ENCODE measurements around the gene SNRK.

DNA sequence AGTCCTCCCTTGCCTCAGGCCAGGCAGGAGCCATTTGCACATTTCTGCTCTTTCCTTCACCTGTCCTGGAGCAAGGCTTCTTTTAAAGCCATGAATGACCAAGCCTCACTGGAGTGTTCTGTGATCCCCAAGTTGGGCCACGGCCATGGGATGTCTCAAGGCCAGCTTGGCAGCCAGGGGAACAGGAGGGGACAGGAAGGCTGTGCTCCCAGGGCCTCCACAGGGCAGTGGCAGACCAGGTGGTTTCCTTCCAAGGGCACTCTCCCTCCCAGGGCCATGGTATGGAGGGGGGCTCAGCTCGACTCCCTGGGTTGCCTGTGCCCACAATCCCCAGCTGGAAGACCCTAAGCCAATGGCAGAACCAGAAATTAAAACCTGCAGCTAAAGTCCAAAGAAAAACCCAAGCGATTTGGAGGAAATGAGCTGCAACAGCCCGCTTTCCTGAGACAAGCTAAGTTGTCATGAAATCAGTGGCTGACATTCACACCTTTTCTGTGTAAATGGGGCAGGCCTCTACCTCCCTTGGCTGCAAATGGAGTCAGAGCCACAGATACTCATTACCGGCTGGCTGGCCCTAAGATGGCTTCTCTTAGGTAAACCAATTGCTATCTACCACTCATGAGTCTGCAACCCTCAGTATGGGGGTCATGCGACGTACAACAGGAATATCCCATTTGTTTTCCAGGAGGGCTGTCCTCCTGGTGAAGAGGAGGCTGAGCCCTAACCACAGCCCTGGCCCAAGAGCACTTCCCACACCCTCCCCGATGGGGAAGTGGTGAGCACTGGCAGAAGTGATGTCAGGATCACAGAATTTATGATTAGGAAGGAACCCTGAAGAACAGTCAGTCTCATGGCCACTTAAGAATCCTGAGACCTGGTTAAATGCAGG is 83.3 kb downstream of the SNRK start:
- TF ChIP-seq ZNF274 (IDR thresholded peaks at IDR 0.05; ENCODE audit: low read depth, low read length) (no peak), YY1 (IDR thresholded peaks at IDR 0.05; ENCODE audit: insufficient read depth, insufficient read length) (no peak)

Data from NT2/D1 (cell line).